Natural killer cell (primary cell): Measurements from ENCODE around the gene SLC39A9. TPM values are rescaled to one million over a fixed set of nuclear protein-coding genes. Genes with fewer than 3 reads are reported as not detected.

Experiments used
- ATAC-seq, 3 donors: fragments of 150-1000 bp in 2 of 3; fragments of 200-7000 bp in 1 of 3; cut with Tn5 transposase; 1 replicate in 1 of 3; 2 replicates in 2 of 3; pipeline ENCODE4 v1.10.0; 2021; ENCODE audit warnings: mild to moderate bottlenecking in 2 of 3, moderate library complexity in 2 of 3
- DNase-seq, 2 donors: peaks; one replicate each; pipeline versions ENCODE4 v3.0.0 to v3.0.0-alpha.2; 2013 to 2021; ENCODE audit warnings: mixed read lengths in 1 of 2
- H3K27ac ChIP-seq: one replicate; pipeline ENCODE4 v1.5.1; 2013; ENCODE audit warnings: mild to moderate bottlenecking, low read length
- H3K27me3 ChIP-seq: one replicate; pipeline ENCODE4 v1.6.1; 2013; ENCODE audit warnings: low read length; ENCODE audit not compliant: control insufficient read depth, insufficient read depth
- H3K36me3 ChIP-seq: one replicate; pipeline ENCODE4 v1.6.1; 2013; ENCODE audit warnings: low read length; ENCODE audit not compliant: control insufficient read depth, insufficient read depth
- H3K4me1 ChIP-seq: one replicate; pipeline ENCODE4 v1.6.1; 2013; ENCODE audit warnings: low read length; ENCODE audit not compliant: control insufficient read depth, insufficient read depth
- H3K4me3 ChIP-seq: one replicate; pipeline ENCODE4 v1.5.1; 2013; ENCODE audit warnings: low read length
- H3K9me3 ChIP-seq: one replicate; pipeline ENCODE4 v1.6.1; 2013; ENCODE audit warnings: low read length; ENCODE audit not compliant: control insufficient read depth, insufficient read depth
- H3K27ac Mint-ChIP-seq, 2 donors: one replicate each; pipeline ENCODE4 v1.8.0; 2022; ENCODE audit warnings: mild to moderate bottlenecking in 2 of 2, mixed read lengths in 2 of 2, moderate library complexity in 1 of 2
- H3K27me3 Mint-ChIP-seq, 2 donors: one replicate each; pipeline ENCODE4 v1.8.0; 2022; ENCODE audit warnings: low read depth in 2 of 2, mixed read lengths in 2 of 2
- H3K36me3 Mint-ChIP-seq: one replicate; pipeline ENCODE4 v1.8.0; 2022; ENCODE audit warnings: mixed read lengths
- H3K4me1 Mint-ChIP-seq, 2 donors: one replicate each; pipeline ENCODE4 v1.8.0; 2022; ENCODE audit warnings: mixed read lengths in 2 of 2
- H3K4me3 Mint-ChIP-seq: one replicate; pipeline ENCODE4 v1.8.0; 2022; ENCODE audit warnings: mild to moderate bottlenecking, moderate library complexity, mixed read lengths
- H3K9me3 Mint-ChIP-seq, 2 donors: one replicate each; pipeline ENCODE4 v1.8.0; 2022; ENCODE audit warnings: mixed read lengths in 2 of 2
- WGBS: methylation state at CpG from one replicate; pipeline ENCODE4 v1.1.7; 2013; ENCODE audit warnings: missing lambda C conversion rate; ENCODE audit not compliant: insufficient coverage; 5-methylcytosine and 5-hydroxymethylcytosine counted together
- intact Hi-C: fragments of 100-400 bp; cut with micrococcal nuclease; formaldehyde crosslinking; loops from one replicate; pipeline ENCODE4 v1.14.2; 2022
- total RNA-seq, 4 donors: library from RNA; stranded (reverse); fragments of 120-200 nt in 1 of 4; gene quantifications; one replicate each; pipeline versions ENCODE4 v1.2.3 to v1.2.4, GENCODE V29; 2013 to 2022
- TF ChIP-seq, protein P1 (sequence below): fragments of 200-600 bp; IDR thresholded peaks from one replicate; pipeline ENCODE4 v1.8.0; 2022; ENCODE audit warnings: antibody characterized with exemption

The SLC39A9 gene
- total RNA-seq, 3 donors from 2014 or later (not counting 1 experiment from before 2014, with no cell fraction given) = 30.9 to 34.6 (median 33.0) TPM

DNA sequence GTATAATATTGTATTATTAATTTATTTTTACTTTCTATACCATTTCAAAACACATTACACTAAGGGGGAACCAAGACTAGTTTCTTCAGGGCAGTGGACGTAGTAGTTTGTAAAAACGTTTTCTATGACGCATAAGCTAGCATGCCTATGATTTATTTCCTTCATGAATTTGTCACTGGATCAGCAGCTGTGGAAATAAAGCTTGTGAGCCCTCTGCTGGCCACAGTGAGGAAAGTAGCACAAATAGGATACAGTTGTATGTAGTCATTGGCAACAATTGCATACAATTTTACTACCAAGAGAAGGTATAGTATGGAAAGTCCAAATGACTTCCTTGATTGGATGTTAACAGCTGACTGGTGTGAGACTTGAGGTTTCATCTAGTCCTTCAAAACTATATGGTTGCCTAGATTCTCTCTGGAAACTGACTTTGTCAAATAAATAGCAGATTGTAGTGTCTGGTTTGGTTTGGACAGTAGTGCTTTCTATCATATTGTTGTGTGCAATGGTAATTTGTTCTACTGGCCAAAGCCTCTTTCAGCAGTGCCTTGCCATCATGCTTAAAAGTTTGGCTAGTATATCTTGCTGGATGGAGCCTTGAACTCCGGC lies 61.7 kb downstream of the SLC39A9 start:
- H3K4me3 Mint-ChIP-seq = no peak overlapping the region
- intact Hi-C loops = loop anchor here (1.0 kb wide), 2 partner anchors 218 to 331 kb away; no protein-coding TSS in a partner anchor
- ATAC-seq (peak; percentile 67 to 84 (median 82)), DNase-seq (peak in 1 of 2 donors; percentile 73)
- H3K36me3 ChIP-seq = peaks cover 43% of the 10 kb centered on the region
- H3K9me3 ChIP-seq = no peaks in the 10 kb centered on the region
- H3K4me1 ChIP-seq = no peaks in the 10 kb centered on the region
- TF ChIP-seq, protein P1, sequence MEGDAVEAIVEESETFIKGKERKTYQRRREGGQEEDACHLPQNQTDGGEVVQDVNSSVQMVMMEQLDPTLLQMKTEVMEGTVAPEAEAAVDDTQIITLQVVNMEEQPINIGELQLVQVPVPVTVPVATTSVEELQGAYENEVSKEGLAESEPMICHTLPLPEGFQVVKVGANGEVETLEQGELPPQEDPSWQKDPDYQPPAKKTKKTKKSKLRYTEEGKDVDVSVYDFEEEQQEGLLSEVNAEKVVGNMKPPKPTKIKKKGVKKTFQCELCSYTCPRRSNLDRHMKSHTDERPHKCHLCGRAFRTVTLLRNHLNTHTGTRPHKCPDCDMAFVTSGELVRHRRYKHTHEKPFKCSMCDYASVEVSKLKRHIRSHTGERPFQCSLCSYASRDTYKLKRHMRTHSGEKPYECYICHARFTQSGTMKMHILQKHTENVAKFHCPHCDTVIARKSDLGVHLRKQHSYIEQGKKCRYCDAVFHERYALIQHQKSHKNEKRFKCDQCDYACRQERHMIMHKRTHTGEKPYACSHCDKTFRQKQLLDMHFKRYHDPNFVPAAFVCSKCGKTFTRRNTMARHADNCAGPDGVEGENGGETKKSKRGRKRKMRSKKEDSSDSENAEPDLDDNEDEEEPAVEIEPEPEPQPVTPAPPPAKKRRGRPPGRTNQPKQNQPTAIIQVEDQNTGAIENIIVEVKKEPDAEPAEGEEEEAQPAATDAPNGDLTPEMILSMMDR = peak; percentile 62
- no peaks in the 10 kb centered on the region for H3K27me3 Mint-ChIP-seq
- H3K9me3 Mint-ChIP-seq = no peaks in the 10 kb centered on the region
- peaks cover 20% of the 10 kb centered on the region for H3K36me3 Mint-ChIP-seq
- no peak overlapping the region for H3K27ac ChIP-seq
- no peak overlapping the region for H3K4me3 ChIP-seq
- H3K4me1 Mint-ChIP-seq = no peaks in the 10 kb centered on the region
- no peaks in the 10 kb centered on the region for H3K27me3 ChIP-seq
- H3K27ac Mint-ChIP-seq = peak overlapping the region in 1 of 2 donors; percentile 38
- WGBS = 44% methylated on average over 4 of the region's 4 CpGs

DNA sequence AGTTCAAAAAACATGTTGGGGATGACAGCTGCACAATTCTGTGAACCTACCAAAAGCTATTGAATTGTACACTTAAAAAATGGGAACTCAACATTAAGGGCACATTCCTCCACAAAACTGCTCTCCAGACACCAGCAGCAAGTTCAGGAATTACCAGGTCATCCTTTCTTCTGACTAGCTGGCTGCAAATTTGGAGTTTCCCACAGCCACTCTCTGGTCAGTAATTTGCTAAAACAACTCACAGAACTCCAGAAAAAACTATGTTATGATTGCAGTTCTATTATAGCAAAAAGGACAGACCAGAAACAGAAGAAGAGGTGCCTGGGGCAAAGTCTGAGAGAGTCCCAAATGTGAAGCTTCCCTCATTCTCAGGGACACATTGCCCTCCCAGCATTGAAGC lies 65.9 kb downstream of the SLC39A9 start:
- Mint-ChIP-seq H3K36me3 (no peaks in the 10 kb centered on the region), H3K4me1 (no peaks in the 10 kb centered on the region), H3K27ac (no peak overlapping the region), H3K9me3 (no peaks in the 10 kb centered on the region), H3K27me3 (no peaks in the 10 kb centered on the region), H3K4me3 (no peak overlapping the region)
- no peak overlapping the region for H3K4me3 ChIP-seq
- peaks cover 15% of the 10 kb centered on the region for H3K36me3 ChIP-seq
- intact Hi-C loops = no loop called here
- DNase-seq (no peak), ATAC-seq (no peak)
- TF ChIP-seq, protein P1 = no peak
- no peak overlapping the region for H3K27ac ChIP-seq
- no peaks in the 10 kb centered on the region for H3K4me1 ChIP-seq
- no peaks in the 10 kb centered on the region for H3K27me3 ChIP-seq
- H3K9me3 ChIP-seq = no peaks in the 10 kb centered on the region

DNA sequence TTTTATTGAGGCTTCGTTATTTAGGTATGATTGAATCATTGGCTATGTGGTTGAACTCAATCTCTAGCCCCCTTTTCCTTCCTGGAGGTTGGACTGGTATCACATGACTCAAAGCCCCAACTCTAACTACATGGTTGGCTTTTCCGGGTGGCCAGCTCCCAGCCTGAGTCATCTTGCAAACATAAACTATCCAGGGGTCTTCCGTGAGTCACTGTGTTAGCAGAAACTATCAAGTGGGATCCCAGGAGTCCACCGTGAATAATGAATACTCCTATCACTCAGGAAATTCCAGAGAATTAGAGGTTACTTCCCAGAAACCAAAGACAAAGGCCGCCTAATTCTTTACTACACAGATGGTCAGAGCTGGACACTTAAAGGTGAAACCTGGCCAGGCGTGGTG lies 66.3 kb downstream of the SLC39A9 start:
- intact Hi-C loops = no loop called here
- ATAC-seq (no peak), DNase-seq (no peak)
- no peak overlapping the region for H3K27ac ChIP-seq
- peaks cover 15% of the 10 kb centered on the region for H3K36me3 ChIP-seq
- Mint-ChIP-seq H3K4me1 (no peaks in the 10 kb centered on the region), H3K27me3 (no peaks in the 10 kb centered on the region), H3K36me3 (no peaks in the 10 kb centered on the region), H3K9me3 (no peaks in the 10 kb centered on the region), H3K27ac (no peak overlapping the region), H3K4me3 (no peak overlapping the region)
- TF ChIP-seq, protein P1 = no peak
- H3K4me1 ChIP-seq = no peaks in the 10 kb centered on the region
- H3K9me3 ChIP-seq = no peaks in the 10 kb centered on the region
- H3K4me3 ChIP-seq = no peak overlapping the region
- H3K27me3 ChIP-seq = no peaks in the 10 kb centered on the region
- WGBS = 90% methylated on average over 5 of the region's 6 CpGs

DNA sequence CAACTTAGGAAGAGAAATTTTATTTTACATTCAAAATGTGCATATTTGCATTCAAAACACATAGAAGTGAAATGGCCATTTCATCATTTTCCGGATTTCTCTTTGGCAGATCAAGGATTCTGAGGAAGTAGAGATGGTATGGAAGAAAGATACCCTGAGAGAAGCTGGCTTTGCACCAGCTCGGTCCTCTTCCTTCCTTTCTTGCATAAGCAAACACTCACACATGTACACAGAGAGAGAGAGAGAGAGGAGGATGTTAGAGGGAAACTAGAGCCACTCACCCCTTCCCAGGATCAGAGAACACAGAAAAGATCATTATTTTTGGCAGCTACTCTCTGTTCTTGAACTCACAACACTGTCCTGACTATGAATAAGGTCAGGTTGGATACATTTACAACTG lies 70.5 kb downstream of the SLC39A9 start:
- Histone ChIP-seq H3K27ac (no peak overlapping the region), H3K36me3 (no peaks in the 10 kb centered on the region), H3K4me3 (no peak overlapping the region), H3K9me3 (no peaks in the 10 kb centered on the region), H3K27me3 (no peaks in the 10 kb centered on the region), H3K4me1 (no peaks in the 10 kb centered on the region)
- H3K4me1 Mint-ChIP-seq = no peaks in the 10 kb centered on the region
- no peaks in the 10 kb centered on the region for H3K36me3 Mint-ChIP-seq
- H3K27ac Mint-ChIP-seq = no peak overlapping the region
- DNase-seq (no peak), ATAC-seq (no peak)
- intact Hi-C loops = no loop called here
- no peak overlapping the region for H3K4me3 Mint-ChIP-seq
- TF ChIP-seq, protein P1 = no peak
- H3K9me3 Mint-ChIP-seq = no peaks in the 10 kb centered on the region
- WGBS = no CpG with 5 or more reads among the region's 2 CpGs
- H3K27me3 Mint-ChIP-seq = no peaks in the 10 kb centered on the region
